Panc1 (cell line): ENCODE measurements around the gene PIK3R5. TPM values are rescaled to one million over a fixed set of nuclear protein-coding genes. Genes with fewer than 3 reads are reported as not detected.

ENCODE experiments used
- ATAC-seq: fragments of 200-7000 bp; cut with Tn5 transposase; 2 replicates; pipeline ENCODE4 v1.9.1; 2020; ENCODE audit warnings: mild to moderate bottlenecking, moderate library complexity
- BruUV-seq: library from RNA; stranded (reverse); fragments of 400-500 nt; replicated peaks from 2 replicates; lab custom pipeline; 2021; lab: Mats Ljungman, UMichigan
- CTCF ChIA-PET: fragments of 300-600 bp; sonication (Branson Sonifier 250); formaldehyde crosslinking; loops from one replicate; lab custom pipeline; 2022; ENCODE audit warnings: antibody characterized with exemption; lab: Charles Lee
- POLR2A ChIA-PET: fragments of 300-600 bp; sonication (Branson Sonifier 250); formaldehyde crosslinking; loops from one replicate; lab custom pipeline; 2022; ENCODE audit warnings: antibody characterized with exemption; lab: Charles Lee
- DNase-seq: peaks from one replicate; pipeline ENCODE4 v3.0.0-alpha.2; 2010; ENCODE audit warnings: low read depth, low spot score
- H3K27ac ChIP-seq: 2 replicates; pipeline ENCODE4 v1.5.1; 2011; ENCODE audit warnings: mild to moderate bottlenecking, low read length, inconsistent platforms
- H3K27me3 ChIP-seq: fragments of 200-500 bp; sonication (Bioruptor generic); 2 replicates; pipeline ENCODE4 v1.6.0; 2014; ENCODE audit warnings: low read length, inconsistent platforms; ENCODE audit not compliant: control insufficient read depth, insufficient read depth
- H3K36me3 ChIP-seq: fragments of 200-500 bp; sonication (Bioruptor generic); 2 replicates; pipeline ENCODE4 v1.5.1; 2014; ENCODE audit warnings: inconsistent platforms, mild to moderate bottlenecking, low read length, moderate library complexity; ENCODE audit not compliant: control insufficient read depth, insufficient read depth
- H3K4me1 ChIP-seq: 2 replicates; pipeline ENCODE4 v1.5.1; 2011; ENCODE audit warnings: inconsistent platforms, mild to moderate bottlenecking, low read length, moderate library complexity; ENCODE audit not compliant: control insufficient read depth, insufficient read depth
- H3K4me3 ChIP-seq, 2 experiments: 2 replicates each; pipeline ENCODE4 v1.5.1; 2011 to 2012; ENCODE audit warnings: low read depth in 2 of 2, low read length in 2 of 2, mild to moderate bottlenecking in 2 of 2, inconsistent platforms in 1 of 2, moderate library complexity in 1 of 2
- H3K9me3 ChIP-seq: fragments of 200-500 bp; sonication (Bioruptor generic); 2 replicates; pipeline ENCODE4 v1.5.1; 2014; ENCODE audit warnings: low read depth, mild to moderate bottlenecking, inconsistent platforms, low read length, moderate library complexity; ENCODE audit not compliant: control insufficient read depth, insufficient read depth
- POLR2AphosphoS5 ChIP-seq: IDR thresholded peaks from 2 replicates; pipeline ENCODE4 v1.6.1; 2012; ENCODE audit warnings: mild to moderate bottlenecking, low read depth, low read length, moderate library complexity
- SIN3A ChIP-seq: IDR thresholded peaks from 2 replicates; pipeline ENCODE4 v1.6.1; 2012; ENCODE audit warnings: low read depth, mild to moderate bottlenecking, low read length, moderate library complexity, borderline replicate concordance; ENCODE audit not compliant: insufficient read depth
- TCF7L2 ChIP-seq: IDR thresholded peaks from 2 replicates; pipeline ENCODE4 v1.6.1; 2011; ENCODE audit warnings: mild to moderate bottlenecking, low read depth, low read length, inconsistent platforms
- in situ Hi-C: cut with HindIII; loops from 2 replicates; pipeline ENCODE4 v1.10.0; 2016; ENCODE audit warnings: low sequenced_read_pairs, low pct_unique_long_range_greater_than_20kb
- intact Hi-C: fragments of 100-400 bp; cut with micrococcal nuclease; formaldehyde crosslinking; loops from one replicate; pipeline ENCODE4 v1.10.0; 2022; ENCODE audit not compliant: unreplicated experiment
- total RNA-seq: library from RNA; stranded (reverse); gene quantifications from one replicate; pipeline ENCODE4 v1.2.1, GENCODE V29; 2021; ENCODE audit not compliant: unreplicated experiment
- TF ChIP-seq, protein P1 (sequence below): fragments of 450-650 bp; IDR thresholded peaks from 2 replicates; pipeline ENCODE4 v1.5.1; 2017; ENCODE audit warnings: mild to moderate bottlenecking
- TF ChIP-seq, protein P2 (sequence below), 2 experiments: IDR thresholded peaks; 2 replicates each; pipeline ENCODE4 v1.6.1; 2011 to 2012; ENCODE audit warnings: low read depth in 2 of 2, control low read depth in 1 of 2, low read length in 1 of 2, mild to moderate bottlenecking in 1 of 2, moderate library complexity in 1 of 2; ENCODE audit not compliant: insufficient read depth in 1 of 2

PIK3R5 gene
- total RNA-seq, 1 experiment from 2014 or later = 0.15 TPM

DNA sequence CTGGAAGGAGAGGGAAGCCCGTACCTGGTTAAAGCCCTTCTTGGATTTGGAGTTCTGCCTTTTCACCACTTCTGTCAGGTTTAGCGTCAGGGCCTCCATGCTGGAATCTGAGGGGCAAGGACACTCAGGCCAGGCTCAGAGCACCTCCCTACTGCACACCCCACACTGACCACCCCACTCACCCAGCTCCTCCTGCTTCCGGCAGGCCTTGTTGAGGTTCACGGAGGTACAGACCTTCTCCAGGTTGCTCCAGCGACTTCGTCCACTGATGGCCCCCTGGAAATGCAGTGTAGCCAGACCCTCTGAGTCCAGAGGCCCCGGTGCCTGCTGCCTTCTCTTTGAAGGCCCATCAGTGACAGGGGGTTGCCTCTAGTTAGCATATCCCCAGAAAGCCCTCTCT is 83.9 kb downstream of the PIK3R5 start:
- in situ Hi-C loops = no loop called here
- DNase-seq (no peak), ATAC-seq (no peak)
- Histone ChIP-seq H3K4me1 (no peaks in the 10 kb centered on the region), H3K4me3 (no peak overlapping the region), H3K36me3 (no peaks in the 10 kb centered on the region), H3K27ac (no peak overlapping the region), H3K27me3 (peaks cover 3% of the 10 kb centered on the region), H3K9me3 (no peaks in the 10 kb centered on the region)
- ChIA-PET CTCF (no interaction called here), POLR2A (no interaction called here)
- no TSS peak for BruUV-seq
- TF ChIP-seq, protein P1, sequence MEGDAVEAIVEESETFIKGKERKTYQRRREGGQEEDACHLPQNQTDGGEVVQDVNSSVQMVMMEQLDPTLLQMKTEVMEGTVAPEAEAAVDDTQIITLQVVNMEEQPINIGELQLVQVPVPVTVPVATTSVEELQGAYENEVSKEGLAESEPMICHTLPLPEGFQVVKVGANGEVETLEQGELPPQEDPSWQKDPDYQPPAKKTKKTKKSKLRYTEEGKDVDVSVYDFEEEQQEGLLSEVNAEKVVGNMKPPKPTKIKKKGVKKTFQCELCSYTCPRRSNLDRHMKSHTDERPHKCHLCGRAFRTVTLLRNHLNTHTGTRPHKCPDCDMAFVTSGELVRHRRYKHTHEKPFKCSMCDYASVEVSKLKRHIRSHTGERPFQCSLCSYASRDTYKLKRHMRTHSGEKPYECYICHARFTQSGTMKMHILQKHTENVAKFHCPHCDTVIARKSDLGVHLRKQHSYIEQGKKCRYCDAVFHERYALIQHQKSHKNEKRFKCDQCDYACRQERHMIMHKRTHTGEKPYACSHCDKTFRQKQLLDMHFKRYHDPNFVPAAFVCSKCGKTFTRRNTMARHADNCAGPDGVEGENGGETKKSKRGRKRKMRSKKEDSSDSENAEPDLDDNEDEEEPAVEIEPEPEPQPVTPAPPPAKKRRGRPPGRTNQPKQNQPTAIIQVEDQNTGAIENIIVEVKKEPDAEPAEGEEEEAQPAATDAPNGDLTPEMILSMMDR = no peak
- TF ChIP-seq SIN3A (no peak), TCF7L2 (no peak), POLR2AphosphoS5 (no peak)
- TF ChIP-seq, protein P2, sequence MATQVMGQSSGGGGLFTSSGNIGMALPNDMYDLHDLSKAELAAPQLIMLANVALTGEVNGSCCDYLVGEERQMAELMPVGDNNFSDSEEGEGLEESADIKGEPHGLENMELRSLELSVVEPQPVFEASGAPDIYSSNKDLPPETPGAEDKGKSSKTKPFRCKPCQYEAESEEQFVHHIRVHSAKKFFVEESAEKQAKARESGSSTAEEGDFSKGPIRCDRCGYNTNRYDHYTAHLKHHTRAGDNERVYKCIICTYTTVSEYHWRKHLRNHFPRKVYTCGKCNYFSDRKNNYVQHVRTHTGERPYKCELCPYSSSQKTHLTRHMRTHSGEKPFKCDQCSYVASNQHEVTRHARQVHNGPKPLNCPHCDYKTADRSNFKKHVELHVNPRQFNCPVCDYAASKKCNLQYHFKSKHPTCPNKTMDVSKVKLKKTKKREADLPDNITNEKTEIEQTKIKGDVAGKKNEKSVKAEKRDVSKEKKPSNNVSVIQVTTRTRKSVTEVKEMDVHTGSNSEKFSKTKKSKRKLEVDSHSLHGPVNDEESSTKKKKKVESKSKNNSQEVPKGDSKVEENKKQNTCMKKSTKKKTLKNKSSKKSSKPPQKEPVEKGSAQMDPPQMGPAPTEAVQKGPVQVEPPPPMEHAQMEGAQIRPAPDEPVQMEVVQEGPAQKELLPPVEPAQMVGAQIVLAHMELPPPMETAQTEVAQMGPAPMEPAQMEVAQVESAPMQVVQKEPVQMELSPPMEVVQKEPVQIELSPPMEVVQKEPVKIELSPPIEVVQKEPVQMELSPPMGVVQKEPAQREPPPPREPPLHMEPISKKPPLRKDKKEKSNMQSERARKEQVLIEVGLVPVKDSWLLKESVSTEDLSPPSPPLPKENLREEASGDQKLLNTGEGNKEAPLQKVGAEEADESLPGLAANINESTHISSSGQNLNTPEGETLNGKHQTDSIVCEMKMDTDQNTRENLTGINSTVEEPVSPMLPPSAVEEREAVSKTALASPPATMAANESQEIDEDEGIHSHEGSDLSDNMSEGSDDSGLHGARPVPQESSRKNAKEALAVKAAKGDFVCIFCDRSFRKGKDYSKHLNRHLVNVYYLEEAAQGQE (IDR thresholded peaks at IDR 0.05; ENCODE audit: insufficient read depth in 1 of 2, low read depth in 2 of 2, low read length in 1 of 2) = no peak
- intact Hi-C loops = no loop called here

DNA sequence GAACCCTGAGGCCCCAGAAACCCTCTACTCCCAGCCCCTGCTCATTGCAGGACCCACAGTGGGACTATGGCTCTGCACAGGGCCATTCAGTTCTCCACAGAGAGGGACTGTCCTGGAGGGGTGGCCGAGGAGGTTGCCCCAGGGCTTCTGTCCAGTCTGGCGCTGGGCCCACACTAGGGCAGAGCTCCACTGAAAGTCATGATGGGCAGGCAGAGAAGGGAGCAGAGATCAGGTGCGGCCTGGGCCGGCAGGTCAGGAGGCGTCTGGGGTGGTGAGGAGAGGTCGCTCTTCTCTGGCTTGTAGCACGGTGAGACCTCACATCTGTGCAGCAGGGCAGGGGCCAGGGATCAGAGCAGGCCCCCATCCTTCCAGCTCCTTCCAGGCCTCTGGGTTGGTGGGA is 85.0 kb downstream of the PIK3R5 start:
- Histone ChIP-seq H3K9me3 (no peaks in the 10 kb centered on the region), H3K36me3 (no peaks in the 10 kb centered on the region), H3K27me3 (peaks cover 3% of the 10 kb centered on the region), H3K4me3 (no peak overlapping the region), H3K4me1 (no peaks in the 10 kb centered on the region), H3K27ac (no peak overlapping the region)
- no TSS peak for BruUV-seq
- in situ Hi-C loops (no loop called here), intact Hi-C loops (no loop called here)
- ATAC-seq (no peak), DNase-seq (no peak)
- TF ChIP-seq POLR2AphosphoS5 = no peak
- POLR2A ChIA-PET = no interaction called here
- CTCF ChIA-PET = no interaction called here

DNA sequence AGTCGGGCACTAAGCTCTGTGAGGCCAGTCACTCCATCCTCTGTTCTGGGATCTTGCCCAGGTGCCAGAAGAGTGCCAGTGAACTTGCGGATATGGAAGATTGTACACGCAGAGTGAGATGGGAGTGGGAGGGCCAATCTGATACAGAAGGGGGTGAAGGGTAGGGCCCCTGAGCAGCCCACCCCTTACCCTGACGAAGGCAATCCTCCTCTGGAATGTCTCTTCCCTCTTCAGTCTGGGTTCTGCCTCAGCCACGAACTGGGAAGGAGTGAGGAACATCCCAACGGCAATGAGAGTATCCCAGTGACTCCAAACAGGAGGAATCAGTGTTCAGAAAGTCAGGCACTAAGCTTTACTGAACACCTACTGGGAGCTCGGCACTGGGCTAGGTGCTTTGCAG is 86.1 kb downstream of the PIK3R5 start:
- Histone ChIP-seq H3K4me3 (no peak overlapping the region), H3K36me3 (no peaks in the 10 kb centered on the region), H3K4me1 (no peaks in the 10 kb centered on the region), H3K27me3 (peaks cover 3% of the 10 kb centered on the region), H3K27ac (no peak overlapping the region), H3K9me3 (no peaks in the 10 kb centered on the region)
- DNase-seq (no peak), ATAC-seq (no peak)
- BruUV-seq = no TSS peak
- in situ Hi-C loops (no loop called here), intact Hi-C loops (no loop called here)
- ChIA-PET CTCF (interaction anchor here (0.5 to 0.6 kb wide), 2 partner anchors 9 to 615 kb away, joined by 3 to 7 read pairs; no protein-coding TSS in a partner anchor), POLR2A (interaction anchor here (0.6 kb wide), 1 partner anchor 29 kb away, joined by 3 read pairs; no protein-coding TSS in a partner anchor)
- TF ChIP-seq SIN3A (no peak), POLR2AphosphoS5 (no peak), TCF7L2 (no peak)
- TF ChIP-seq, protein P2 (IDR thresholded peaks at IDR 0.05; ENCODE audit: insufficient read depth in 1 of 2, low read depth in 2 of 2, low read length in 1 of 2) = no peak
- TF ChIP-seq, protein P1 = no peak
